H1 (cell line): ENCODE results near the gene SENP1. TPM values are rescaled to one million over a fixed set of nuclear protein-coding genes. Genes with fewer than 3 reads are reported as not detected.
A peak's percentile ranks its signal among the peaks of the same experiment; 100 is the strongest.

Source experiments
- CTCF ChIA-PET: fragments of 300-600 bp; sonication (Branson Sonifier 250); formaldehyde crosslinking; loops from one replicate; lab custom pipeline; 2021; ENCODE audit not compliant: partially characterized antibody; lab: Charles Lee
- POLR2A ChIA-PET: fragments of 300-600 bp; sonication (Branson Sonifier 250); formaldehyde crosslinking; loops from one replicate; lab custom pipeline; 2021; ENCODE audit warnings: inconsistent platforms; ENCODE audit not compliant: partially characterized antibody; lab: Charles Lee
- DNase-seq, 2 experiments: peaks; one replicate each; pipeline versions ENCODE4 v3.0.0 to v3.0.0-alpha.2; 2010 to 2022; ENCODE audit warnings: low spot score in 2 of 2, low read depth in 1 of 2, mixed read lengths in 1 of 2
- FAIRE-seq: peaks from 2 replicates; lab custom pipeline; 2011; peaks lifted over from hg19 to GRCh38; lab: Jason Lieb, UNC
- H2AFZ ChIP-seq: 2 replicates; pipeline ENCODE4 v1.8.1; 2012; ENCODE audit warnings: low read length, inconsistent platforms
- H2AK5ac ChIP-seq: 2 replicates; pipeline ENCODE4 v1.6.1; 2013; ENCODE audit warnings: low read depth, low read length
- H2BK120ac ChIP-seq: replicated peaks from 2 replicates; pipeline ENCODE3; 2013; ENCODE audit warnings: low read depth, low read length, inconsistent platforms
- H2BK12ac ChIP-seq: 2 replicates; pipeline ENCODE4 v1.6.1; 2013; ENCODE audit warnings: low read depth, low read length
- H2BK15ac ChIP-seq: 2 replicates; pipeline ENCODE4 v1.6.1; 2013; ENCODE audit warnings: low read length
- H2BK20ac ChIP-seq: 2 replicates; pipeline ENCODE4 v1.6.1; 2013; ENCODE audit warnings: low read length
- H2BK5ac ChIP-seq: 2 replicates; pipeline ENCODE4 v1.6.1; 2013; ENCODE audit warnings: low read depth, low read length
- H3K14ac ChIP-seq: 2 replicates; pipeline ENCODE4 v1.6.1; 2013; ENCODE audit warnings: inconsistent platforms; ENCODE audit not compliant: insufficient read length
- H3K18ac ChIP-seq: 2 replicates; pipeline ENCODE4 v1.6.1; 2013; ENCODE audit warnings: low read length; ENCODE audit errors: extremely low read depth
- H3K23ac ChIP-seq: 2 replicates; pipeline ENCODE4 v1.6.1; 2013; ENCODE audit warnings: inconsistent platforms; ENCODE audit not compliant: insufficient read length
- H3K23me2 ChIP-seq: 2 replicates; pipeline ENCODE4 v1.6.1; 2013; ENCODE audit warnings: low read depth, low read length
- H3K27ac ChIP-seq: 2 replicates; pipeline ENCODE4 v1.6.1; 2011; ENCODE audit warnings: low read depth, low read length, inconsistent platforms
- H3K27me3 ChIP-seq, 4 experiments: replicated peaks in 1 of 4; 1 replicate in 1 of 4; 2 replicates in 3 of 4; pipeline versions ENCODE4 v1.6.1 to v1.8.1; 2011 to 2013; ENCODE audit warnings: low read length in 3 of 4, mild to moderate bottlenecking in 3 of 4, inconsistent platforms in 2 of 4, mixed read lengths in 2 of 4, moderate library complexity in 1 of 4; ENCODE audit not compliant: control insufficient read depth in 3 of 4, insufficient read depth in 3 of 4; ENCODE audit errors: extremely low read depth in 1 of 4
- H3K36me3 ChIP-seq, 4 experiments: 2 replicates each; pipeline versions ENCODE4 v1.6.1 to v1.8.1; 2011 to 2013; ENCODE audit warnings: mild to moderate bottlenecking in 4 of 4, low read length in 3 of 4, moderate library complexity in 2 of 4, control low read depth in 1 of 4, inconsistent platforms in 1 of 4; ENCODE audit not compliant: insufficient read depth in 4 of 4, control insufficient read depth in 2 of 4
- H3K4ac ChIP-seq: replicated peaks from 2 replicates; pipeline ENCODE3; 2013; ENCODE audit warnings: low read length, low read depth, mixed read lengths, inconsistent platforms; ENCODE audit not compliant: insufficient read length
- H3K4me1 ChIP-seq, 4 experiments: replicated peaks in 1 of 4; 1 replicate in 1 of 4; 2 replicates in 3 of 4; pipeline versions ENCODE4 v1.6.1 to v1.8.1; 2011 to 2013; ENCODE audit warnings: low read length in 3 of 4, inconsistent platforms in 2 of 4, mixed read lengths in 1 of 4; ENCODE audit not compliant: insufficient read depth in 4 of 4, control insufficient read depth in 3 of 4
- H3K4me2 ChIP-seq, 2 experiments: 2 replicates each; pipeline versions ENCODE4 v1.6.1 to v1.8.1; 2011 to 2013; ENCODE audit warnings: low read depth in 2 of 2, low read length in 2 of 2, control low read depth in 1 of 2, inconsistent platforms in 1 of 2, mild to moderate bottlenecking in 1 of 2; ENCODE audit not compliant: insufficient read depth in 1 of 2
- H3K4me3 ChIP-seq, 4 experiments: fragments of 200-600, 300-600 bp in 1 of 4; sonication (generic), shearing (Covaris generic), sonication (Bioruptor Twin) in 1 of 4; 2 replicates each; pipeline versions ENCODE4 v1.5.1 to v1.8.1; 2011 to 2016; ENCODE audit warnings: low read length in 4 of 4, low read depth in 3 of 4, control low read depth in 2 of 4, inconsistent platforms in 2 of 4, mild to moderate bottlenecking in 2 of 4, mixed read lengths in 1 of 4, moderate library complexity in 1 of 4; ENCODE audit not compliant: insufficient read depth in 2 of 4; ENCODE audit errors: extremely low read depth in 1 of 4
- H3K56ac ChIP-seq: replicated peaks from 2 replicates; pipeline ENCODE3; 2013; ENCODE audit warnings: low read depth, mild to moderate bottlenecking, mixed read lengths, low read length, inconsistent platforms; ENCODE audit not compliant: insufficient read length
- H3K79me1 ChIP-seq: 2 replicates; pipeline ENCODE4 v1.6.1; 2013; ENCODE audit warnings: low read depth, low read length, control low read depth
- H3K79me2 ChIP-seq, 2 experiments: 2 replicates each; pipeline versions ENCODE4 v1.6.1 to v1.8.1; 2012 to 2013; ENCODE audit warnings: low read length in 2 of 2, mild to moderate bottlenecking in 2 of 2, inconsistent platforms in 1 of 2; ENCODE audit not compliant: insufficient read depth in 2 of 2, control insufficient read depth in 1 of 2
- H3K9ac ChIP-seq, 4 experiments: replicated peaks in 1 of 4; 1 replicate in 1 of 4; 2 replicates in 3 of 4; pipeline versions ENCODE4 v1.6.1 to v1.8.1; 2011 to 2013; ENCODE audit warnings: low read depth in 3 of 4, low read length in 3 of 4, control low read depth in 2 of 4, mild to moderate bottlenecking in 2 of 4, moderate library complexity in 2 of 4, inconsistent platforms in 1 of 4; ENCODE audit errors: extremely low read depth in 1 of 4
- H3K9me3 ChIP-seq, 2 experiments: 2 replicates each; pipeline versions ENCODE4 v1.6.1 to v1.8.1; 2012 to 2013; ENCODE audit warnings: mild to moderate bottlenecking in 2 of 2, moderate library complexity in 2 of 2, control low read depth in 1 of 2, inconsistent platforms in 1 of 2, low read depth in 1 of 2, low read length in 1 of 2, mixed read lengths in 1 of 2; ENCODE audit not compliant: insufficient read depth in 2 of 2
- H4K20me1 ChIP-seq, 2 experiments: replicated peaks in 1 of 2; 2 replicates each; pipeline versions ENCODE3 to v1.8.1; 2011 to 2013; ENCODE audit warnings: inconsistent platforms in 2 of 2, low read length in 2 of 2, mild to moderate bottlenecking in 1 of 2; ENCODE audit not compliant: insufficient read depth in 2 of 2, control insufficient read depth in 1 of 2
- H4K5ac ChIP-seq: 2 replicates; pipeline ENCODE4 v1.6.1; 2013; ENCODE audit warnings: low read length, low read depth, mixed read lengths, inconsistent platforms; ENCODE audit not compliant: insufficient read length
- H4K8ac ChIP-seq: 2 replicates; pipeline ENCODE4 v1.8.0; 2013; ENCODE audit warnings: mild to moderate bottlenecking, moderate library complexity, low read length, inconsistent platforms; ENCODE audit not compliant: insufficient read depth; ENCODE audit errors: extremely low read depth
- H4K91ac ChIP-seq: replicated peaks from 2 replicates; pipeline ENCODE3; 2013; ENCODE audit warnings: low read length, mixed read lengths, inconsistent platforms; ENCODE audit not compliant: insufficient read length
- ASH2L ChIP-seq: fragments of 200-600, 300-600 bp; sonication (generic); IDR thresholded peaks from one replicate; pipeline ENCODE4 v1.7.1; 2017; ENCODE audit warnings: low read length
- ATF3 ChIP-seq: IDR thresholded peaks from 2 replicates; pipeline ENCODE4 v1.6.1; 2011; ENCODE audit warnings: low read depth, mild to moderate bottlenecking, low read length; ENCODE audit not compliant: insufficient read depth
- CBX8 ChIP-seq: fragments of 300-800, 300-1000 bp; sonication (generic); IDR thresholded peaks from 2 replicates; pipeline ENCODE4 v1.7.1; 2016; ENCODE audit warnings: low read depth, low read length, borderline replicate concordance
- CHD1 ChIP-seq: IDR thresholded peaks from 2 replicates; pipeline ENCODE4 v1.6.1; 2012; ENCODE audit warnings: low read depth, low read length, improper control_type of control experiment
- CTBP2 ChIP-seq: IDR thresholded peaks from 2 replicates; pipeline ENCODE4 v1.7.0; 2011; ENCODE audit warnings: borderline replicate concordance, mild to moderate bottlenecking, moderate library complexity, mixed read lengths, low read length; ENCODE audit not compliant: insufficient read depth, insufficient read length
- RNF2 ChIP-seq: fragments of 200-900, 300-1000 bp; sonication (generic); IDR thresholded peaks from 2 replicates; pipeline ENCODE4 v1.7.1; 2016; ENCODE audit warnings: borderline replicate concordance, low read depth, mild to moderate bottlenecking, antibody characterized with exemption, low read length; ENCODE audit not compliant: poor library complexity, severe bottlenecking; ENCODE audit errors: missing control alignments
- SP4 ChIP-seq: IDR thresholded peaks from 2 replicates; pipeline ENCODE4 v1.6.1; 2012; ENCODE audit warnings: low read length, inconsistent platforms
- TCF12 ChIP-seq: IDR thresholded peaks from 2 replicates; pipeline ENCODE4 v1.6.1; 2011; ENCODE audit warnings: low read depth, mild to moderate bottlenecking, low read length
- WGBS, 2 experiments: shearing (Covaris generic) in 1 of 2; methylation state at CpG; one replicate each; pipeline versions ENCODE4 v1.1.6 to v1.1.7; 2013 to 2015; ENCODE audit warnings: low lambda C conversion rate in 2 of 2, mixed read lengths in 2 of 2, inconsistent platforms in 1 of 2, low coverage in 1 of 2, missing lambda C conversion rate in 1 of 2; ENCODE audit not compliant: insufficient replicate concordance in 2 of 2, insufficient coverage in 1 of 2, insufficient read length in 1 of 2; ENCODE audit errors: extremely low coverage in 1 of 2, missing lambda C conversion rate in 1 of 2; 5-methylcytosine and 5-hydroxymethylcytosine counted together
- polyA plus RNA-seq, 7 experiments: library from polyadenylated mRNA; depleted of rRNA in 3 of 7; stranded (reverse) in 5 of 7; unstranded in 2 of 7; fragments of >200 nt in 5 of 7; fragments of 200-250 nt in 2 of 7; gene quantifications; 1 replicate in 5 of 7; 2 replicates in 1 of 7; 4 replicates in 1 of 7; pipeline versions ENCODE4 v1.2.1 to v1.2.3, GENCODE V29; 2011 to 2013; ENCODE audit warnings: missing spikeins in 2 of 7, mixed read lengths in 2 of 7
- total RNA-seq: library from RNA; stranded (reverse); fragmentation: NEBNext Ultra II Directional; extraction: Animal tissue kit (Norgen Biotek cat#: 25700); gene quantifications from 2 replicates; pipeline ENCODE4 v1.2.1, GENCODE V29; 2021

Gene SENP1
- total and polyA plus RNA-seq, 2 of the 8 experiments (the other 6 are each of a cell fraction or from before 2014, with no cell fraction given), result 14.2 to 31.5 TPM

GRCh38 chr12:48034835-48035805 lies 70.8 kb downstream of the SENP1 start:
- H3K23ac ChIP-seq, result no peak overlapping the region
- peak overlapping the region; percentile 60; the same call in 1 of the 2 replicates for H2AK5ac ChIP-seq
- no peaks in the 10 kb centered on the region for H3K36me3 ChIP-seq
- peaks cover 11 to 18% (median 14%) of the 10 kb centered on the region in 4 experiments for H3K4me1 ChIP-seq
- no peak overlapping the region for H2BK5ac ChIP-seq
- H3K56ac ChIP-seq, result no peak overlapping the region
- no peak overlapping the region for H3K4ac ChIP-seq
- 88% methylated on average over 8 of the region's 8 CpGs; no CpG with 5 or more reads in 1 of the 2 experiments for WGBS, 2 experiments
- DNase-seq (no peak), FAIRE-seq (no peak)
- H3K27ac ChIP-seq, result no peak overlapping the region
- H3K9me3 ChIP-seq, result no peaks in the 10 kb centered on the region
- POLR2A ChIA-PET, result no interaction called here
- H3K18ac ChIP-seq, result no peak overlapping the region
- H3K79me2 ChIP-seq, result no peaks in the 10 kb centered on the region
- CTCF ChIA-PET, result interaction anchor here (1.1 to 3.2 kb wide), 6 partner anchors 12 to 72 kb away, joined by 3 to 8 read pairs (median 3); partner anchors contain the start of gene TMEM106C
- H4K8ac ChIP-seq, result no peak overlapping the region
- no peak overlapping the region for H2AFZ ChIP-seq
- no peak overlapping the region for H3K4me3 ChIP-seq
- peak overlapping the region; percentile 86; the same call in 1 of the 2 replicates for H2BK12ac ChIP-seq
- H2BK20ac ChIP-seq, result 0 out of 2 replicates have a peak overlapping the region, but pooled peaks have one; percentile 29
- H2BK120ac ChIP-seq, result no peak overlapping the region
- peak overlapping the region; percentile 22 for H4K91ac ChIP-seq
- no peak overlapping the region for H4K5ac ChIP-seq
- H2BK15ac ChIP-seq, result peak overlapping the region; percentile 61
- H3K14ac ChIP-seq, result no peak overlapping the region
- TF ChIP-seq CBX8 (no peak), TCF12 (no peak), CTBP2 (no peak), ATF3 (no peak), RNF2 (no peak), CHD1 (no peak), SP4 (no peak), ASH2L (no peak)
- no peak overlapping the region for H3K4me2 ChIP-seq
- H4K20me1 ChIP-seq, result no peaks in the 10 kb centered on the region
- H3K79me1 ChIP-seq, result no peaks in the 10 kb centered on the region
- peaks cover 6 to 48% (median 40%) of the 10 kb centered on the region in 4 experiments for H3K27me3 ChIP-seq
- H3K9ac ChIP-seq, result no peak overlapping the region
- peaks cover 2% of the 10 kb centered on the region; the same call in 1 of the 2 replicates for H3K23me2 ChIP-seq
